HG03442 (cell line): ENCODE measurements around the gene ZNF100.
"Not testable (repeated sequence)": the region's sequence is repeated elsewhere in the genome, so short reads cannot be mapped to it uniquely, and the experiment has no call there.

Experiments
- ATAC-seq: cut with Tn5 transposase; IDR thresholded peaks from one replicate; pipeline ENCODE4 v1.9.1; 2021; ENCODE audit warnings: mild to moderate bottlenecking, moderate library complexity; ENCODE audit not compliant: unreplicated experiment

ZNF100 gene

DNA sequence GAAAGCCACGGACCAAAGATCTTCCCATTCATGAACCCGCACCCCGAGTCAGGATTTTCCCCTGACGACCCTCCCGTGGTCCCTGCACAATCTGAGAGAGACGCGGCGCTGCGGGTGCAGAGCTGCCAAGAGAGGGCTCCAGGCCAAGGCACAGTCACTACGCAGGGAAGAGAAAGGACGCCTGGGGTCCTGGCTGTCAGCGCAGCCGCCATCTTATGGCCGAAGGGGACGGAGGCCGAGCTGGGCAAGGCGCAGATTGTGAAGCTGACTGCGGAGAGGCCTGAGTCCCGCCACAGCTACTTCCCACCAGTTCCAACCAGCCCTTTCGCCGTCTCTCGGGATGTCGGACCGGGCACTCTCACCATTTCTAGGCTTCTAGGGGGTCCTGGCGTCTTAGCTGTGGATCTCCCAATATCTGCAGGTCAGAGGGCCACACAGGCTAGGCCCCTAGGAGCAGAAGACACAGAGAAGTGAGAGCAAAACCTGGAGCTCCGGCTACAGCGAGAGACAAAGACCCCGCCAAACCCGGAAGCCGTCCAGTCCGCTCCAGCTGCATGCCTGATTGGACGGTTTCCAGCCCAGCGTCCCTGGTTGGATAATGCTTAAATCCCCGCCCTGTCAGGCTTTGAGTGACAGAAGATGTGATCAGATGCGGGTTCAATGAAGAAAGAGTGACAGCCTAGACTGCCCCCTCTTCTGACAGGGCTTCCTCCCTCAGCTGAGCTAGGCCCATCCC lies at the start of gene ZNF100:
Gene ZNF100, minus strand, starts transcription at position 515 of the 736 bp plus-strand sequence. Its CDS starts 150 bp downstream, at position 365.
- peak; percentile 94 for ATAC-seq

DNA sequence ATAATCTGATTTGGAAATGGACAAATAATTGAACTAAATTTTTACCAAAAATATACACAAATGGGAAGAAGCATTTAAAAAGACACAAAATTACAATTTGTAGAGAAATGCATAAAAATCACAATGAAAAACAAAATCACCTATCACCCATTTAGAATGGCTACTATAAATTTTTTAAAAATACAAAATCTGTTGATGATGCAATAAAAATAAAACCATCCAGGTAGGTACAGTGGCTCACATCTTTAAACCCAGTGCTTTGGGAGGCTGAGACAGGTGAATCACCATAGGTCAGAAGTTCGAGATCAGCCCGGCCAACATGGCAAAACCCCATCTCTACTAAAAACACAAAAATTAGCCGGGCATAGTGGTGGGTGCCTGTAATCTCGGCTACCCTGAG lies 45.1 kb upstream of the ZNF100 start:
- ATAC-seq: no peak

DNA sequence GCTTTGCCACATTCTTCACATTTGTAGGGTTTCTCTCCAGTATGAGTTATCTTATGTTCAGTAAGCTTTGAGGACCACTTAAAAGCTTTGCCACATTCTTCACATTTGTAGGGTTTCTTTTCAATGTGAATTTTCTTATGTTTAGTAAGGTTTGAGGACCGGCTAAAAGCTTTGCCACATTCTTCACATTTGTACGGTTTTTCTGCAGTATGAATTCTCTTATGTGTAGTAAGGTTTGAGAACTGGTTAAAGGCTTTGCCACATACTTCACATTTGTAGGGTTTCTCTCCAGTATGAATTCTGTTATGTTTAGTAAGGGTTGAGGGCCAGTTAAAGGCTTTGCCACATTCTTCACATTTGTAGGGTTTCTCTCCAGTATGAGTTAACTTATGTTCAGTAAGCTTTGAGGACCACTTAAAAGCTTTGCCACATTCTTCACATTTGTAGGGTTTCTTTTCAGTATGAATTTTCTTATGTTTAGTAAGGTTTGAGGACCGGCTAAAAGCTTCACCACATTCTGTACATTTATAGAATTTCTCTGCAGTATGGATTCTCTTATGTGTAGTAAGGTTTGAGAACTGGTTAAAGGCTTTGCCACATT lies 41.1 kb upstream of the ZNF100 start:
- not testable (repeated sequence) for ATAC-seq

DNA sequence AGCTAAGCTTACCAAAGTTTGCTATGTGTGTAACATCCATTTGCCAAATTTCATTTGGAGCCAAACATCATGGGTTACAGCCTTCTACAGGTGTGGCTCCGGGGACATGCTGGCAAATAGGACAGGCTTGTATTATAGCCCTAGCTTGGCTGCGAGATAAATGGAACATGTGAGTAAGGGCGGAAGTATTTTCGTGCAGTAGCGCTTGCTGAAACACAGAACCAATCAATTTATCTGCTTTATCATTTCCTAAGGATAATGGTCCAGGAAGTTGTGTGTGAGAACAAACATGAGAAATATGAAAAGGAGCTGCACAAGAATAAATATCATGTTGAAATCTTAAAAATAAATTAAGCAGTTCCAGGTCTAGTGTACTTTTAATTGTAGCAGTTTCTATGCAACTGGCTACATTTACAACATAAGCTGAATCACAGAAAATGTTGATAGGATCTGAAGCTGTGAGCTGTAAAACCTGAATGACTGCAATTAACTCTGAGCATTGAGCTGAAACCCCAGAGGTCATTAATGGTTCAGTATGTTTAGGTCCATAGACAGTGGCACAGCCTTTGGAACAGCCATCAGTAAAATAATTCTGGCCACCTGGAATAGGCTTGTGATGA lies 22.2 kb upstream of the ZNF100 start:
- ATAC-seq: no peak

DNA sequence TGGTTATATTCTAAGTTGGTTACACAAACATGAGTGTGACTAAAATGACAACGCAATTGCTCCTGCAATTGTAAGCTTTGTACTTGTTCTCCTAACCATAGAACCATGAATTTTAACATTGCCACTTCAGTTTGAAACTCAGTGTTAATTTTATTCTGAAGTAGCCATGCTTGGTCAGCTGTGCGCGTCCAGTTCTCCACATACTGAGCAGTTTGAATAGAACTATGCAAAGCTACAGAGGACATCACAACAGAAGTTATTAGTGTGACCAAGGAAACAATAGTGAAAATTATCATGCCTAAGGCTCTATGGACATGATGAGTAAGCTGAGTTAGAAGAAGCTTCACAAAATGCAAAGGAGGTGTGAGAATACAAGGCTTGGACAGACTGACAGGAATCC lies 19.6 kb upstream of the ZNF100 start:
- no peak for ATAC-seq

DNA sequence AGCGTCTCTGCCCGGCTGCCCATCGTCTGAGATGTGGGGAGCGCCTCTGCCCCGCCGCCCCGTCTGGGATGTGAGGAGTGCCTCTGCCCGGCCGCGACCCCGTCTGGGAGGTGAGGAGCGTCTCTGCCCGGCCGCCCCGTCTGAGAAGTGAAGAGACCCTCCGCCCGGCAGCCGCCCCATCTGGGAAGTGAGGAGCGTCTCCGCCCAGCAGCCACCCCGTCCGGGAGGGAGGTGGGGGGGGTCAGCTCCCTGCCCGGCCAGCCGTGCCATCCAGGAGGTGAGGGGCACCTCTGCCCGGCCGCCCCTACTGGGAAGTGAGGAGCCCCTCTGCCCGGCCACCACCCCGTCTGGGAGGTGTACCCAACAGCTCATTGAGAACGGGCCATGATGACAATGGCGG lies 8.4 kb upstream of the ZNF100 start:
- ATAC-seq: not testable (repeated sequence)

DNA sequence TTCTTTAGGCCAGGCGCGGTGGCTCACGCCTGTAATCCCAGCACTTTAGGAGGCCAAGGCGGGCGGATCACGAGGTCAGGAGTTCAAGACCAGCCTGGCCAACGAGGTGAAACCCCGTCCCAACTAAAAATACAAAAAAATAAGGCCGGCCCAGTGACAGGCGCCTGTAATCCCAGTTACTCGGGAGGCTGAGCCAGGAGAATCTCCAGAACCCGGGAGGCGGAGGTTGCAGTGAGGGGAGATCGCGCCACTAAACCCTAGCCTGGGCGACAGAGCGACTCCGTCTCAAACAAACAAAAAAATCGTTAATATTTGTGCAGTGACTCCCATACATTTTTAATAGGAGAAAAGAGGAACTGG lies 694 bp downstream of the ZNF100 start:
- not testable (repeated sequence) for ATAC-seq

DNA sequence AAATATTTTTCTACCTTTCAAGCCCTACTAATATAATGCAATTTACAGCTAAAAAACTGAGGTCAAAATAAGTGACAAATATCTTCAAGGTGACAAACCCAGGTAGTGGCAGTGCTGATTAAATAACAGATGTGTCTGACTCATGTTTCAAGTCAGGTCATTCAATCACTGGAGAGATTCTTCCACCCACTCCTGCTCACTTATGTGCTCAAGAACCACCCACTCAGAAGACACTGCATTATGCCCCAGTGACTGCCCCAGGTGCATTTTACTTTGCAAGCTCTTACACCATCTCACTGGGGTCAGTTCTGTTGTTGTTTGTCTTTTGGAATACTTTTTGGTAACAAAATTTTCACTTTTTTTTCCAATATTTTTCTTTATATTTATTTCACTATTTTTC lies 2.2 kb downstream of the ZNF100 start:
- ATAC-seq: no peak

DNA sequence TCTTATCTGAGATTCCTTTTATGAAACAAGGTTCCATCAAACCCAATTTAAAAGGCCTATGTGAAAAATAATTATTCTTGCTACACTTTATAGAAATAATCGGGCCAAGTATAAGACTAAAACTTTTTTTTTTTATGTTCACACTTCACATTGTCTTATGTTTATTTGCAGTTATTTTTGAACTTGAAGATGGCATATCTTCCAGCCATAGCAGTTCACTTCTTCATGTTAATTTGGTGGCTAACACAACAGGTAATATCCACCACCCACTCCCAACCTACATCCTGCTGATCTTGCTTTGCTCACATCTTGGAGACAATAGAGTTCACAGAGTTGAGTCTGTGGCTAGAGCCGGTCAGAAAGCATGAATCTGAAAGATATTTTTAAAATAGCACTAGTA lies 5.8 kb downstream of the ZNF100 start:
- ATAC-seq: not testable (repeated sequence)

DNA sequence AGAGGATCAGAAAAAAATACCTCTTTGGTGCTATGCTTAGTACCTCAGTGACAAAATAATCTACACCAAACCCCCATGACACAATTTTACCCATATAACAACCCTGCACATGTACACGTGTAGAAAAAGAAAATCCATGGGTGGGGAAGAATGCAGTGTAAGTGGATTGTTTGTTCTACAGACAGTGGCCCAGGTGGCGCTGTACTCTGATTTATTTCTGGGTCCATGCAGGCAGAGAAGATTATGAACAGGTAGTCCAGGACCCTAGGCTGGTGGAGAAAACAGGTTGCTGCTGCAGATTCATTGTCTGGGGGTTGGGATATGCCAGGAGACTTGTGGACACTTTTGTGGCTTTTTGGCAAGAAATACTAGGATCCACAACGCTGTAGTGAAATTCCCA lies 9.1 kb downstream of the ZNF100 start:
- no peak for ATAC-seq

DNA sequence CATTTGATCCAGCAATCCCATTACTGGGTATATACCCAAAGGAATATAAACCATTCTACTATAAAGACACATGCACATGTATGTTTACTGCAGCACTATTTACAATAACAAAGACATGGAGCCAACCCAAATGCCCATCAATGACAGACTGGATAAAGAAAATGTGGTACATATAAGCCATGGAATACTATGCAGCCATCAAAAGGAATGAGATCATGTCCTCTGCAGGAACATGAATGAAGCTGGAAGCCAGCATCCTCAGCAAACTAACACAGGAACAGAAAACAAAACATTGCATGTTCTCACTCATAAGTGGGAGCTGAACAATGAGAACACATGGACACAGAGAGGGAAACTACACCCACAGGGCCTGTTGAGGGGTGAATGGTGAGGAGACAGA lies 11.8 kb downstream of the ZNF100 start:
- ATAC-seq: not testable (repeated sequence)

DNA sequence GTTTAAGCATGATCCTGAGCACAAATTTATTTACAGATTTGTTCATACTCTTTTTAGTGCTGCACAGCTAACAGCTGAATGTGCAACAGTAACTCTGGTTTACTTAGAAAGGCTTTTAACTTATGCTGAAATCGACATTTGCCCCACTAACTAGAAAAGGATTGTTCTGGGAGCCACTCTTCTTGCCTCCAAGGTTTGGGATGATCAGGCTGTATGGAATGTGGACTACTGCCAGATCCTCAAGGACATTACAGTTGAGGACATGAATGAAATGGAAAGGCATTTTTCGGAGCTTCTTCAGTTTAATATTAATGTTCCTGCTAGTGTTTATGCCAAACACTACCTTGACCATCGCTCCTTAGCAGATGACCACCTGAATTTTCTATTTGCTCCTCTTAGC lies 16.0 kb downstream of the ZNF100 start:
- ATAC-seq: no peak

DNA sequence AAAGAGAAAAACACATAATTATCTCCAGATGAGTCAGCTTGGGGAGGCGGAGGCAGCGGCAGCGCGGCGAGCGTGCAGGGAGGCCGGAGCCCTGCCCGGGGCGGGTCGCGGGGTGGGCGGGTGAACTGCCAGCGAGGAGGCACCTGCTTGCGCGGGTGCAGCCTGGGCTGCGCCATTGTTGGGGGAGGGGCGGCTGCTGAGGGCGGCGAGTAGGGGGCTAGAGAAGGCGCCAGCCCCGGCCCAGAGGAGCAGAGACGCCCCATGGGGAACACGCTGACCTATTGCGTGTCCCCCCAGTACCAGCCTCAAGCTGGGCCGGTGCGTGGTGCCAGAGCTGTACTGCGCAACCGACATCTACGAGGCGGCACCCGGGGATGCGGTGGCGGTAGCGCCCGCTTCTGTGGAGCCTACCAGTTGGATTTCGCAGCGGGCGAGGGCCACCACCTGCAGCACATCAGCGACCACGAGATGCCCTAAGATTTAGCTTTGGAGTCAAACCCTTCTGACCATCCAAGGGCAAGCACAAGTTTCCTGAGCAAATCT lies 16.7 kb downstream of the ZNF100 start:
- ATAC-seq: no peak

DNA sequence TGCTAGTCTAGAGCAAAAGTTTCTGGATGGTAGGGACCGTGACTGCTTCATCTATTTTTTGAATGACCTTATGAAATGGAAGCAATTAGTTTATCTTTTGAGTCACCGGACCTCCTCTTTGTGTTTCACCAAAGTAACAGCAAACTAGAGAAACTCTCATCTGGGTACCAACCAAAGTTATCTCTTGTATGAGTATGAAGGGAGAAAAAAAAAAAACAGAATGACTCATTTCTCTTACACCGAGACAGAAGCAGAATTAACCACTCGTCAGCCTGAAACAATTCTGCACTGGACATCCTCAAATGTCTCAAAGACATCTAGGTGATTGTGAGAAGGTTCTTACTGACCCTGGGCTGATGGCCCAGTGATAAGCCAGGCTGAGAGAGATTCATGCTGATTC lies 18.3 kb downstream of the ZNF100 start:
- ATAC-seq: no peak

DNA sequence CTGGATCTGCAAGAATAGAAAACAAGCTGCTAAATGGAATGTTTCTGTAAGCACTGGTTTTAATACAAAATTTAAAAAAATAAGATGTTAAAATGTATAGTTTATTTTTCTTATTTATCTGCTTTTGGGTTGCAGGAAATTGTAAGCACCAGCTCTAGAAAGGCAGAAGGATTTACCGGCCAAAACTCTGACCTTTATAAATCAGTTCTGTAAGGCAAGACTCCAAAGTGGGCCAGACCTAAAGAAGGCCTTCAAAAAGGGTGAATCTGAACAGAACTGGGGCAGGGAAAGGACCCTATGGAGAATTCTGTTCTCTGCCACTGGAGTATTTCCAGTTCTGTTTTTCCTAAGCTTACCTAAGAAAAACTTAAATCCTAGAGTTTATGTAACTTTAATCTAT lies 19.3 kb downstream of the ZNF100 start:
- ATAC-seq: no peak

DNA sequence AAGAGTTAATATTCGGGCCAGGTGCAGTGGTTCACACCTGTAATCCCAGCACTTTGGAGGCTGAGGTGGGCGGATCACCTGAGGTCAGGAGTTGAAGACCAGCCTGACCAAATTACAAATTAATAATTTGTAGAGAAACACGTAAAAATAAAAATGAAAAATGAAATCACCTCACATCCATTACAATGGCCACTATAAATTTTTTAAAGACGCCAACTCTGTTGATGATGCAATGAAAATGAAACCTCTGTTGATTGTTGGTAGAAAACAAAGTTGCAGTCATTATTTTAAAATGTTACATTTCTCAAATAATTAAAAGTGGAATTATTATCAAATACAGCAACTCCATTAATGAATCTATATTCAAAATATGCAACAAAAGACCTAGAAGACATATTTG lies 26.8 kb downstream of the ZNF100 start:
- no peak for ATAC-seq

DNA sequence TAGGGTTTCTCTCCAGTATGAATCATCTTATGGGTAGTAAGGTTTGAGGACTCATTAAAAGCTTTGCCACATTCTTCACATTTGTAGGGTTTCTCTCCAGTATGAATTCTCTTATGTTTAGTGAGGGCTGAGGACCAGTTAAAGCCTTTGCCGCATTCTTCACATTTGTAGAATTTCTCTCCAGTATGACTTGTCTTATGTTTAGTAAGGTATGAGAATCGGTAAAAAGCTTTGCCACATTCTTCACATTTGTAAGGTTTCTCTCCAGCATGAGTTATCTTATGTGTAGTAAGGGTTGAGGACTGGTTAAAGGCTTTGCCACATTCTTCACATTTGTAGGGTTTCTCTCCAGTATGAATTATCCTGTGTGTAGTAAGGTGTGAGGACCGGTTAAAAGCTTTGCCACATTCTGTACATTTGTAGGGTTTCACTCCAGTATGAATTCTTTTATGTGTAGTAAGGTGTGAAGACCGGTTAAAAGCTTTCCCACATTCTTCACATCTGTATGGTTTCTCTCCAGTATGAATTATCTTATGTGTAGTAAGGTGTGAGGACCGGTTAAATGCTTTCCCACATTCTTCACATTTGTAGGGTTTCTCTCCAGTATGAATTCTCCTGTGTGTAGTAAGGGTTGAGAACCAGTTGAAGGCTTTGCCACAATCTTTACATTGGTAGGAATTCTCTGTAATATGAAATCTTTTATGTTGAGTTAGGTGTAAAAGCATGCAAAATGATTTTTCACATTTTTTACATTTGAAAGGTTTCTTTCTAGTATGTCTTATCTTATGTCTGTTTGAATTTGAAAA lies 40.2 kb downstream of the ZNF100 start:
- ATAC-seq: not testable (repeated sequence)

DNA sequence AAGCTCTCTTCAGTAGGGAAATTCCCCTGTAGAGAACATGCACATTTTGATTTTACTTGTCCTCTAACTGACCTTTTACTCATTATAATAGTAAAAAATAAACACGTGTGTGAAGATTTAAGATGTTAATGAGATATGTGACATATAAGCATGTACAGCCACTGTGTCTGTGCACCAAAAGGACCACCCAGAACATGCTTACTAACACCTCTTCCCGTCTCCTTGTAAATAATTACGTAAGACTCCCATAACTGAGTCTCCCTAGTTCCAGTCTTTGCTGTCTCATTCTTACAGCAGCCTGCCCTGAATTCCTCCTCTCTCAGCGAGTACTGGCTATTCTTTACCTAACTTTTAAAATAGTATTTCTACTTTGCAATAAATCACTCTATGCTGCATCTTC lies 53.6 kb downstream of the ZNF100 start:
- no peak for ATAC-seq

DNA sequence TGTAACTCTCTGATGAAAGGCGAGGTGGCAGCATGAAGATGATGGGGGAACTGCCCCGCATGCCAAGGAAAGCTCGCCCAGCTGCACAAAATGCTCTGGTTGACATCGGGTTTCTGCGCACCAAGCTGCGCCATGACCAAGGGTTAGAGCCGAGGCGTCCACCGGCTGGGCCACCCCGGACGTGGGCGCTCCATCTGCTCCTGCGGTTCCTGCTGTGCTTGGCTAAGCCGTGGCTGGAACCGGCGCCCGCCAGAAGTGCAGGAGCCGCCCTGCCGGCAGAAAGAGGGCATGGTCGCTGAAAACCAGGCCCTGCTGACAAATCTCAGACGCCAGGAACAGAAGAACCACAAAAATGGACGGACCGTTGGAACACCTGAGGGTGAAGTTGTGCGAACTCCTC lies 57.9 kb downstream of the ZNF100 start:
- no peak for ATAC-seq

DNA sequence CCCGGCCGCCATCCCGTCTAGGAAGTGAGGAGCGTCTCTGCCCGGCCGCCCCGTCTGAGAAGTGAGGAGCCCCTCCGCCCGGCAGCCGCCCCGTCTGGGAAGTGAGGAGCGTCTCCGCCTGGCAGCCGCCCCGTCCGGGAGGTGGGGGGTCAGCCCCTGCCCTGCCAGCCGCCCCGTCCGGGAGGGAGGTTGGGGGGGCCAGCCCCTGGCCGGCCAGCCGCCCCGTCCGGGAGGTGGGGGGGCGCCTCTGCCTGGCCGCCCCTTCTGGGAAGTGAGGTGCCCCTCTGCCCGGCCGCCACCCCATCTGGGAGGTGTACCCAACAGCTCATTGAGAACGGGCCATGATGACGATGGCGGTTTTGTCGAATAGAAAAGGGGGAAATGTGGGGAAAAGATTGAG lies 59.5 kb downstream of the ZNF100 start:
- not testable (repeated sequence) for ATAC-seq

DNA sequence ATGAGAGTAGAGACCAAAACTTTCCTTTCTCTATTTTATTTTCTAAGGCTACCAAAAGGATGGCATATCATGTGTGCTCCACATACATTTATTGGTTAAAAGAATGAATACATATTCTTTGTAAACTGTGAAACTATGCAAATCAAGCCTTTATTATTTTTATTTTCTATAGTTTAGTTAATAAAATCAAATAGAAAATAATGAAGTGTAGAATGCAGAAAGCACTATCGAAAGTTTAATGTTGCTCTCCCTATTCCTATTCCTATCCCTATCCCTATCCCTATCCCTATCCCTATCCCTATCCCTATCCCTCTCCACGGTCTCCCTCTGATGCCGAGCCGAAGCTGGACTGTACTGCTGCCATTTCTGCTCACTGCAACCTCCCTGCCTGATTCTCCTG lies 60.3 kb downstream of the ZNF100 start:
- ATAC-seq: no peak
